Activated effector memory CD4-positive, alpha-beta T cell treated with Interleukin-2 at 50 U/mL for 16 hours (primary cell): ENCODE measurements around the gene DNAH3.
"Not testable (repeated sequence)": the region's sequence is repeated elsewhere in the genome, so short reads cannot be mapped to it uniquely, and the experiment has no call there.

Experiments
- DNase-seq: peaks from one replicate; pipeline ENCODE4 v3.0.0-alpha.2; 2020

The DNAH3 gene

GRCh38 chr16:21069986-21070385 is 80.7 kb downstream of the DNAH3 start:
- no peak for DNase-seq

GRCh38 chr16:21064203-21064602 is 86.4 kb downstream of the DNAH3 start:
- no peak for DNase-seq

GRCh38 chr16:21063314-21063713 is 87.3 kb downstream of the DNAH3 start:
- not testable (repeated sequence) for DNase-seq

GRCh38 chr16:21060027-21060510 is 90.6 kb downstream of the DNAH3 start:
- DNase-seq: no peak

GRCh38 chr16:21057875-21058274 is 92.8 kb downstream of the DNAH3 start:
- DNase-seq: no peak

- no peak for DNase-seq
Observed at GRCh38 chr16:21056396-21056795, 94.2 kb downstream of the DNAH3 start.

- not testable (repeated sequence) for DNase-seq
Observed at GRCh38 chr16:21055738-21056137, 94.9 kb downstream of the DNAH3 start.

- no peak for DNase-seq
Observed at GRCh38 chr16:21053590-21053989, 97.1 kb downstream of the DNAH3 start.

GRCh38 chr16:21048091-21048912 is 102.3 kb downstream of the DNAH3 start:
- not testable (repeated sequence) for DNase-seq

- DNase-seq: no peak
Observed at GRCh38 chr16:21038197-21038596, 112.4 kb downstream of the DNAH3 start.

- DNase-seq: no peak
Observed at GRCh38 chr16:21037736-21038135, 112.9 kb downstream of the DNAH3 start.

- no peak for DNase-seq
Observed at GRCh38 chr16:21037168-21037567, 113.5 kb downstream of the DNAH3 start.

- no peak for DNase-seq
Observed at GRCh38 chr16:21036471-21036870, 114.2 kb downstream of the DNAH3 start.

GRCh38 chr16:21033704-21034103 is 116.9 kb downstream of the DNAH3 start:
- DNase-seq: no peak

GRCh38 chr16:21033264-21033663 is 117.4 kb downstream of the DNAH3 start:
- DNase-seq: no peak

- DNase-seq: no peak
Observed at GRCh38 chr16:21028728-21029127, 121.9 kb downstream of the DNAH3 start.

- no peak for DNase-seq
Observed at GRCh38 chr16:21026846-21027245, 123.8 kb downstream of the DNAH3 start.

- no peak for DNase-seq
Observed at GRCh38 chr16:21023509-21024202, 127.0 kb downstream of the DNAH3 start.

- no peak for DNase-seq
Observed at GRCh38 chr16:21021316-21021715, 129.3 kb downstream of the DNAH3 start.

GRCh38 chr16:21009815-21010214 is 140.8 kb downstream of the DNAH3 start:
- no peak for DNase-seq

GRCh38 chr16:21005008-21005407 is 145.6 kb downstream of the DNAH3 start:
- no peak for DNase-seq

- no peak for DNase-seq
Observed at GRCh38 chr16:21001262-21001661, 149.4 kb downstream of the DNAH3 start.

GRCh38 chr16:20997147-20997546 is 153.5 kb downstream of the DNAH3 start:
- DNase-seq: no peak

- DNase-seq: no peak
Observed at GRCh38 chr16:20995711-20996110, 154.9 kb downstream of the DNAH3 start.
